ENCODE measurements around the gene PPFIA2. TPM values are rescaled to one million over a fixed set of nuclear protein-coding genes. Genes with fewer than 3 reads are reported as not detected.

The PPFIA2 gene
- total RNA-seq, 1 donor from 2014 or later, result not detected

DNA sequence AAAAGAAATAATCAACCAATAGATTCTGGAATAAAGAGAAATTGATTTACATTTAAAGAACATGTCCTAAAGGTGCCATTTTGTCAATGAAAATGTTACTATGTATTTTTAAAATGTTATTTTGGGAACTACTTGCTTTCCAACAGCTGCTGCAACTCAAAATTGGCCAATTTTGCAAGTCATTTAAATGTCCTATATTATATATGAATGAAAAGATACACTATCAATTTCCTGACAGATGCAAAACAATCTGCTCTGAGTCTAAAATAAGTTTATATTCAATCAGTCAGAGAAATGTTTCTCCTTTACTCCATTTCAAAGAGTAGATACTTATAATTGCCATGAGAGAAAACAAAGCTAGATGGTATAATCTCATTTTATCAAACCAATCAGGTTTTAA is 434.1 kb downstream of the PPFIA2 start:
- DNase-seq (ENCODE audit: low read depth), result no peak
- Histone ChIP-seq H3K36me3 (ENCODE audit: control insufficient read depth, insufficient read depth, low read length) (no peaks in the 10 kb centered on the region), H3K27me3 (ENCODE audit: control insufficient read depth, insufficient read depth, low read length) (no peaks in the 10 kb centered on the region)

DNA sequence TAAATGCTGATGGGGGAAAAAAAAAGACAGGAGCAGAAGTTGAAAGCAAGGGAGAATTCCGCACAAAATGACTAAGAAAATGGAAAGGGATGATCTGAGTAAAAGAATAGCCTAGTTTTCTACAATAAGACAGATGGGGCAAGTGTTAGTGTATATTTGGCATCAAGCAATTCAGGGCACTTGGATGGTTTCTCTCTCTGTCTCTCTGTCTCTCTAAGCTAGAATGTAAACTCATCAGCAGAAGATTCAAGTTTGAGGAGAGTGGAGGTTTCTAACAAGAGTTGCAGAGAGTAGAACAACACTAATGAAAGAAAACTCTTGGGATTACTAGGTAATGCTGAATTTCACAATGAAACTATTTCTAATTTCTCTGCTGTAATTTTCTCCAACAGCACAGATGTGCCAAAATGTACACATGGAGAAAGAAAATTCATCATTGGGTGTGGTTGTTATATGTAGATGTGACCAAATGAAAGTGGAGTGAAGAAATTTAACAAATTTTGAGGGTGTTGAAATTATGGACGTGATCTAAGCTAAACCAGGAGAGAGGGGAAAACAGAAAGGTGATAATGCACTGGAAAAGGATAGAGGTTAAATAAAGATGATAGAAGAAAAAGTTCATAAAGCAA is 444.1 kb downstream of the PPFIA2 start:
- Histone ChIP-seq H3K4me3 (ENCODE audit: low read depth, low read length) (no peak overlapping the region), H3K36me3 (ENCODE audit: control insufficient read depth, insufficient read depth, low read length) (no peaks in the 10 kb centered on the region), H3K27me3 (ENCODE audit: control insufficient read depth, insufficient read depth, low read length) (no peaks in the 10 kb centered on the region)
- TF ChIP-seq, protein P1, sequence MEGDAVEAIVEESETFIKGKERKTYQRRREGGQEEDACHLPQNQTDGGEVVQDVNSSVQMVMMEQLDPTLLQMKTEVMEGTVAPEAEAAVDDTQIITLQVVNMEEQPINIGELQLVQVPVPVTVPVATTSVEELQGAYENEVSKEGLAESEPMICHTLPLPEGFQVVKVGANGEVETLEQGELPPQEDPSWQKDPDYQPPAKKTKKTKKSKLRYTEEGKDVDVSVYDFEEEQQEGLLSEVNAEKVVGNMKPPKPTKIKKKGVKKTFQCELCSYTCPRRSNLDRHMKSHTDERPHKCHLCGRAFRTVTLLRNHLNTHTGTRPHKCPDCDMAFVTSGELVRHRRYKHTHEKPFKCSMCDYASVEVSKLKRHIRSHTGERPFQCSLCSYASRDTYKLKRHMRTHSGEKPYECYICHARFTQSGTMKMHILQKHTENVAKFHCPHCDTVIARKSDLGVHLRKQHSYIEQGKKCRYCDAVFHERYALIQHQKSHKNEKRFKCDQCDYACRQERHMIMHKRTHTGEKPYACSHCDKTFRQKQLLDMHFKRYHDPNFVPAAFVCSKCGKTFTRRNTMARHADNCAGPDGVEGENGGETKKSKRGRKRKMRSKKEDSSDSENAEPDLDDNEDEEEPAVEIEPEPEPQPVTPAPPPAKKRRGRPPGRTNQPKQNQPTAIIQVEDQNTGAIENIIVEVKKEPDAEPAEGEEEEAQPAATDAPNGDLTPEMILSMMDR (IDR thresholded peaks at IDR 0.05; ENCODE audit: insufficient read depth, low read length, poor library complexity, severe bottlenecking), result no peak
- DNase-seq (ENCODE audit: low read depth), result no peak

More for the DNA sequence above, 434.1 kb downstream of the PPFIA2 start:
- H3K4me3 ChIP-seq (ENCODE audit: low read depth, low read length), result no peak overlapping the region
- TF ChIP-seq, protein P1 (IDR thresholded peaks at IDR 0.05; ENCODE audit: insufficient read depth, low read length, poor library complexity, severe bottlenecking), result no peak

DNA sequence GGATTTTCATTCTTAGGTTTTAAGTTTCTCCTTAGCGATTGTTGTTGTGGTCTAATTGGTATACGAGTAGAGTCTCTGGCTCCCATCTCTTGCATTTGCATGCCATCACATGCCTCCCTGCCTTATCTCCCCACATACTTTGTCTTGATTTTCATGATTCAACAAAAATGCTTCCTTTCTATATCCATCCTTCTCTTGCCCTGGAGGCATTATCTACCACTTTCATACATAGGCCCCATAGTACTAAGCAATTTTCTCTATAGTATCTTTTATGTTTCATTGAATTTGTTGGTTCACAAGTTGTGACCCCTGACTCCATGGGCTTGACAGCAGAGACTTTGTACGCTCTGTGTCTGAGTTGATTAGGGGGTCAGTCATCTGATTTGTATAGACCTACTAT is 455.2 kb downstream of the PPFIA2 start:
- Histone ChIP-seq H3K4me3 (ENCODE audit: low read depth, low read length) (no peak overlapping the region), H3K27me3 (ENCODE audit: control insufficient read depth, insufficient read depth, low read length) (no peaks in the 10 kb centered on the region), H3K36me3 (ENCODE audit: control insufficient read depth, insufficient read depth, low read length) (no peaks in the 10 kb centered on the region)
- TF ChIP-seq, protein P1 (IDR thresholded peaks at IDR 0.05; ENCODE audit: insufficient read depth, low read length, poor library complexity, severe bottlenecking), result no peak
- no peak for DNase-seq (ENCODE audit: low read depth)

DNA sequence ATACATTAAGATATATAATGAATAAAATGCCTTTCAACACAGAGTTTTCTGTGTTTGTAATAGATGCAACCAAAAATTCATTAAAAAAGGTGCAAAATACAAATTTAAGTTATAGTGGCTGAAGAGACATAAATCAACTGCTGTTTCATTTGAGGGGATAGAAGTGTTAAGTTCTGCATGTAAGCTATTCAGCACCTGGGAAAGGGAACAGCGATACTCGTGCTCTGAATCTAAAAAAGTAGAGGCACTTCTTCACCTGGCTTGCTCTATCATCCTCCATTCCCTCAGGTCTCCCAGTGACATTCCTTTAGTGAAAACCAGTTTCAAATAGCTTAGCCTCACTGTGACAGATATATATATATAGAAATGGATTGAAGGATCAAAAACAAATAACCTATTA is 458.7 kb downstream of the PPFIA2 start:
- TF ChIP-seq, protein P1 (IDR thresholded peaks at IDR 0.05; ENCODE audit: insufficient read depth, low read length, poor library complexity, severe bottlenecking), result no peak
- Histone ChIP-seq H3K36me3 (ENCODE audit: control insufficient read depth, insufficient read depth, low read length) (no peaks in the 10 kb centered on the region), H3K27me3 (ENCODE audit: control insufficient read depth, insufficient read depth, low read length) (no peaks in the 10 kb centered on the region), H3K4me3 (ENCODE audit: low read depth, low read length) (no peak overlapping the region)
- DNase-seq (ENCODE audit: low read depth), result peak; percentile 7

DNA sequence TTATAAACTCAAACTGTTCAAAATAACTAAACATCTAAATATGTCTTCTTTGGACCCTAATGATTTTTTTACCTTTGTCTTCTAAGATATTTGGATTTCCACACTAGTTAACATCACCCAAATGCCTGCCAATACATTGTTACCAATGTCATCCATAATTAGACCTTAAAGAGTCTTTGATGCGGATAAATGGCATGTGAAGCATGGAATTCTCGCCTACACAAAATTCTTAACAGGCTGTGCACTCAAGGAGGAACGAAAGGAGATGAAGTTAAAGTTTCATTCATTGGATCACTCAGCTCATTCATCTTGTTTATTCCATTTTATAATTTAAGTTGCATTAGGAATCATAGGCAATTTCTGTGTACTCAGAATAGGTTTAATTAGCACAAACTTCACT is 461.5 kb downstream of the PPFIA2 start:
- DNase-seq (ENCODE audit: low read depth), result no peak
- TF ChIP-seq, protein P1 (IDR thresholded peaks at IDR 0.05; ENCODE audit: insufficient read depth, low read length, poor library complexity, severe bottlenecking), result no peak
- no peaks in the 10 kb centered on the region for H3K27me3 ChIP-seq (ENCODE audit: control insufficient read depth, insufficient read depth, low read length)
- no peaks in the 10 kb centered on the region for H3K36me3 ChIP-seq (ENCODE audit: control insufficient read depth, insufficient read depth, low read length)
- H3K4me3 ChIP-seq (ENCODE audit: low read depth, low read length), result no peak overlapping the region

Measured in kidney epithelial cell (primary cell).